ACC112 (cell line): Measurements from ENCODE around the gene COL1A2.

ENCODE experiments used
- H2AFZ ChIP-seq: fragments of 200-600 bp; sonication (generic); one replicate; pipeline ENCODE4 v1.6.0; 2017; ENCODE audit warnings: antibody characterized with exemption, low read length; ENCODE audit not compliant: unreplicated experiment
- H3K27ac ChIP-seq: fragments of 200-600 bp; sonication (generic); 2 replicates; pipeline ENCODE4 v1.5.1; 2014; ENCODE audit warnings: low read depth, mild to moderate bottlenecking, antibody characterized with exemption, low read length, moderate library complexity
- H3K27me3 ChIP-seq: fragments of 200-600 bp; sonication (generic); 2 replicates; pipeline ENCODE4 v1.6.1; 2014; ENCODE audit warnings: mild to moderate bottlenecking, antibody characterized with exemption, low read length, moderate library complexity, mixed read lengths; ENCODE audit not compliant: insufficient read depth
- H3K36me3 ChIP-seq: fragments of 200-600 bp; sonication (generic); 2 replicates; pipeline ENCODE4 v1.6.1; 2016; ENCODE audit warnings: mild to moderate bottlenecking, antibody characterized with exemption, low read length, moderate library complexity, mixed read lengths; ENCODE audit not compliant: insufficient read depth
- H3K4me1 ChIP-seq: fragments of 200-600 bp; sonication (generic); one replicate; pipeline ENCODE4 v1.6.1; 2016; ENCODE audit warnings: low read length, mixed read lengths; ENCODE audit not compliant: insufficient read depth, unreplicated experiment, control insufficient read depth
- H3K4me3 ChIP-seq: fragments of 200-600 bp; sonication (generic); 2 replicates; pipeline ENCODE4 v1.5.1; 2014; ENCODE audit warnings: mild to moderate bottlenecking, low read depth, low read length
- H3K79me2 ChIP-seq: fragments of 200-600 bp; sonication (generic); one replicate; pipeline ENCODE4 v1.6.0; 2016; ENCODE audit warnings: low read length; ENCODE audit not compliant: control insufficient read depth, unreplicated experiment, insufficient read depth

Gene COL1A2

GRCh38 chr7:94445696-94446194 lies 51.0 kb downstream of the COL1A2 start:
- no peaks in the 10 kb centered on the region for H3K36me3 ChIP-seq
- H3K27me3 ChIP-seq, result no peaks in the 10 kb centered on the region
- H2AFZ ChIP-seq, result no peak overlapping the region
- H3K4me3 ChIP-seq, result no peak overlapping the region
- no peaks in the 10 kb centered on the region for H3K4me1 ChIP-seq
- H3K27ac ChIP-seq, result no peak overlapping the region
- no peaks in the 10 kb centered on the region for H3K79me2 ChIP-seq

GRCh38 chr7:94446308-94446707 lies 51.6 kb downstream of the COL1A2 start:
- Histone ChIP-seq H3K4me3 (no peak overlapping the region), H3K79me2 (no peaks in the 10 kb centered on the region)

GRCh38 chr7:94449151-94449725 lies 54.5 kb downstream of the COL1A2 start:
- Histone ChIP-seq H2AFZ (peak overlapping the region; percentile 79), H3K27me3 (no peaks in the 10 kb centered on the region)

More at GRCh38 chr7:94446308-94446707, 51.6 kb downstream of the COL1A2 start:
- H3K27me3 ChIP-seq, result no peaks in the 10 kb centered on the region
- H2AFZ ChIP-seq, result no peak overlapping the region
- no peaks in the 10 kb centered on the region for H3K36me3 ChIP-seq
- H3K27ac ChIP-seq, result no peak overlapping the region
- H3K4me1 ChIP-seq, result no peaks in the 10 kb centered on the region

GRCh38 chr7:94450044-94450697 lies 55.5 kb downstream of the COL1A2 start:
- H3K27ac ChIP-seq, result no peak overlapping the region
- H2AFZ ChIP-seq, result no peak overlapping the region
- no peaks in the 10 kb centered on the region for H3K27me3 ChIP-seq
- no peaks in the 10 kb centered on the region for H3K4me1 ChIP-seq
- H3K4me3 ChIP-seq, result no peak overlapping the region
- no peaks in the 10 kb centered on the region for H3K79me2 ChIP-seq
- H3K36me3 ChIP-seq, result no peaks in the 10 kb centered on the region

More at GRCh38 chr7:94449151-94449725, 54.5 kb downstream of the COL1A2 start:
- H3K79me2 ChIP-seq, result no peaks in the 10 kb centered on the region
- H3K36me3 ChIP-seq, result no peaks in the 10 kb centered on the region
- H3K4me1 ChIP-seq, result no peaks in the 10 kb centered on the region
- H3K27ac ChIP-seq, result no peak overlapping the region
- H3K4me3 ChIP-seq, result no peak overlapping the region

GRCh38 chr7:94451187-94451586 lies 56.5 kb downstream of the COL1A2 start:
- Histone ChIP-seq H3K79me2 (no peaks in the 10 kb centered on the region), H2AFZ (no peak overlapping the region), H3K4me1 (no peaks in the 10 kb centered on the region), H3K27ac (no peak overlapping the region), H3K27me3 (no peaks in the 10 kb centered on the region), H3K4me3 (no peak overlapping the region), H3K36me3 (no peaks in the 10 kb centered on the region)

- H3K36me3 ChIP-seq, result no peaks in the 10 kb centered on the region
- no peaks in the 10 kb centered on the region for H3K79me2 ChIP-seq
- H3K27ac ChIP-seq, result no peak overlapping the region
- no peaks in the 10 kb centered on the region for H3K27me3 ChIP-seq
- H3K4me1 ChIP-seq, result no peaks in the 10 kb centered on the region
- H3K4me3 ChIP-seq, result no peak overlapping the region
- H2AFZ ChIP-seq, result no peak overlapping the region
Observed at GRCh38 chr7:94452239-94452638, 57.5 kb downstream of the COL1A2 start.

- H3K79me2 ChIP-seq, result no peaks in the 10 kb centered on the region
- no peak overlapping the region for H2AFZ ChIP-seq
- H3K27ac ChIP-seq, result no peak overlapping the region
- no peaks in the 10 kb centered on the region for H3K27me3 ChIP-seq
- no peaks in the 10 kb centered on the region for H3K4me1 ChIP-seq
- H3K36me3 ChIP-seq, result no peaks in the 10 kb centered on the region
- H3K4me3 ChIP-seq, result no peak overlapping the region
Observed at GRCh38 chr7:94453898-94454297, 59.2 kb downstream of the COL1A2 start.

GRCh38 chr7:94458041-94458440 lies 63.3 kb downstream of the COL1A2 start:
- H3K27me3 ChIP-seq, result no peaks in the 10 kb centered on the region
- H3K27ac ChIP-seq, result no peak overlapping the region
- H2AFZ ChIP-seq, result no peak overlapping the region
- no peak overlapping the region for H3K4me3 ChIP-seq
- H3K4me1 ChIP-seq, result no peaks in the 10 kb centered on the region
- no peaks in the 10 kb centered on the region for H3K36me3 ChIP-seq
- no peaks in the 10 kb centered on the region for H3K79me2 ChIP-seq

- H3K4me1 ChIP-seq, result no peaks in the 10 kb centered on the region
- H3K27ac ChIP-seq, result no peak overlapping the region
- no peaks in the 10 kb centered on the region for H3K79me2 ChIP-seq
- H3K36me3 ChIP-seq, result no peaks in the 10 kb centered on the region
- H3K27me3 ChIP-seq, result no peaks in the 10 kb centered on the region
- H3K4me3 ChIP-seq, result no peak overlapping the region
- no peak overlapping the region for H2AFZ ChIP-seq
Observed at GRCh38 chr7:94466516-94466915, 71.8 kb downstream of the COL1A2 start.

GRCh38 chr7:94471604-94472003 lies 76.9 kb downstream of the COL1A2 start:
- Histone ChIP-seq H3K36me3 (no peaks in the 10 kb centered on the region; the same call in 1 of the 2 replicates), H3K4me3 (no peak overlapping the region), H3K79me2 (no peaks in the 10 kb centered on the region), H3K4me1 (no peaks in the 10 kb centered on the region), H2AFZ (no peak overlapping the region), H3K27me3 (no peaks in the 10 kb centered on the region), H3K27ac (no peak overlapping the region)

- H3K79me2 ChIP-seq, result no peaks in the 10 kb centered on the region
- H3K27me3 ChIP-seq, result no peaks in the 10 kb centered on the region
- H3K27ac ChIP-seq, result no peak overlapping the region
- no peak overlapping the region for H2AFZ ChIP-seq
- no peaks in the 10 kb centered on the region; the same call in 1 of the 2 replicates for H3K36me3 ChIP-seq
- H3K4me1 ChIP-seq, result no peaks in the 10 kb centered on the region
- no peak overlapping the region for H3K4me3 ChIP-seq
Observed at GRCh38 chr7:94472608-94473007, 77.9 kb downstream of the COL1A2 start.
